ENCODE measurements around the gene IGSF3.

IGSF3 gene

DNA sequence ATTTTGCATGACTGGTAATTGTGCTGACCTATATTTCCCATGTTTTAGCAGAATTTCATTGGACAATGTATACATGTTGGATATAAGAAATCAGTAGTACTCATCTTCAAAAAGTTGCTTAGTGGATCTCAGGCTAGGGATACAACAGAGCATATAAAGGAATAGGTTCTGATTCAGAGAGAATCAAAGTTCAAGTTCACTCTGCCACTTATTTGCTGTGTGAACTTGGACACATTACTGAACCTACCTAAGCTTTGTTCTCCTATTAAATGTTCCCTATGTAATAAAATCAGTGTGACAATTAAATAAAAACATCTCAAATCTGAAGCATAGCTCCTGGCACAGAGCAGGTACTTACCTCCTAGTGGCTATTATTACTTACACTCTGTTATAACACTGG, 106.0 kb downstream of the IGSF3 start:
- TF ChIP-seq, protein P1, sequence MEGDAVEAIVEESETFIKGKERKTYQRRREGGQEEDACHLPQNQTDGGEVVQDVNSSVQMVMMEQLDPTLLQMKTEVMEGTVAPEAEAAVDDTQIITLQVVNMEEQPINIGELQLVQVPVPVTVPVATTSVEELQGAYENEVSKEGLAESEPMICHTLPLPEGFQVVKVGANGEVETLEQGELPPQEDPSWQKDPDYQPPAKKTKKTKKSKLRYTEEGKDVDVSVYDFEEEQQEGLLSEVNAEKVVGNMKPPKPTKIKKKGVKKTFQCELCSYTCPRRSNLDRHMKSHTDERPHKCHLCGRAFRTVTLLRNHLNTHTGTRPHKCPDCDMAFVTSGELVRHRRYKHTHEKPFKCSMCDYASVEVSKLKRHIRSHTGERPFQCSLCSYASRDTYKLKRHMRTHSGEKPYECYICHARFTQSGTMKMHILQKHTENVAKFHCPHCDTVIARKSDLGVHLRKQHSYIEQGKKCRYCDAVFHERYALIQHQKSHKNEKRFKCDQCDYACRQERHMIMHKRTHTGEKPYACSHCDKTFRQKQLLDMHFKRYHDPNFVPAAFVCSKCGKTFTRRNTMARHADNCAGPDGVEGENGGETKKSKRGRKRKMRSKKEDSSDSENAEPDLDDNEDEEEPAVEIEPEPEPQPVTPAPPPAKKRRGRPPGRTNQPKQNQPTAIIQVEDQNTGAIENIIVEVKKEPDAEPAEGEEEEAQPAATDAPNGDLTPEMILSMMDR (IDR thresholded peaks at IDR 0.05; ENCODE audit: low read depth, low read length, missing control alignments): no peak
- DNase-seq: no peak
- no peaks in the 10 kb centered on the region for H3K27me3 ChIP-seq (replicated peaks)
- H3K36me3 ChIP-seq (replicated peaks): no peaks in the 10 kb centered on the region
- H3K4me3 ChIP-seq (ENCODE audit: low read depth, low read length): no peak overlapping the region
- in situ Hi-C loops (cut with HindIII; ENCODE audit: low pct_ligation_motif_present, low sequenced_read_pairs): no loop called here
- no peak overlapping the region for H3K27ac ChIP-seq

- H3K27me3 ChIP-seq (replicated peaks): no peaks in the 10 kb centered on the region
- H3K4me3 ChIP-seq (ENCODE audit: low read depth, low read length): no peak overlapping the region
- in situ Hi-C loops (cut with HindIII; ENCODE audit: low pct_ligation_motif_present, low sequenced_read_pairs): no loop called here
- no peak for DNase-seq
- TF ChIP-seq, protein P1 (IDR thresholded peaks at IDR 0.05; ENCODE audit: low read depth, low read length, missing control alignments): no peak
- H3K27ac ChIP-seq: no peak overlapping the region
- no peaks in the 10 kb centered on the region for H3K36me3 ChIP-seq (replicated peaks)
Measured at GRCh38 chr1:116560704-116561490, 106.6 kb downstream of the IGSF3 start.

GRCh38 chr1:116559304-116559761, 108.2 kb downstream of the IGSF3 start:
- no peaks in the 10 kb centered on the region for H3K27me3 ChIP-seq (replicated peaks)
- in situ Hi-C loops (cut with HindIII; ENCODE audit: low pct_ligation_motif_present, low sequenced_read_pairs): no loop called here
- H3K4me3 ChIP-seq (ENCODE audit: low read depth, low read length): no peak overlapping the region
- TF ChIP-seq, protein P1 (IDR thresholded peaks at IDR 0.05; ENCODE audit: low read depth, low read length, missing control alignments): no peak
- no peaks in the 10 kb centered on the region for H3K36me3 ChIP-seq (replicated peaks)
- DNase-seq: no peak
- H3K27ac ChIP-seq: no peak overlapping the region

GRCh38 chr1:116558571-116558970, 109.0 kb downstream of the IGSF3 start:
- H3K36me3 ChIP-seq (replicated peaks): no peaks in the 10 kb centered on the region
- TF ChIP-seq, protein P1 (IDR thresholded peaks at IDR 0.05; ENCODE audit: low read depth, low read length, missing control alignments): no peak
- no peak for DNase-seq
- in situ Hi-C loops (cut with HindIII; ENCODE audit: low pct_ligation_motif_present, low sequenced_read_pairs): no loop called here
- H3K4me3 ChIP-seq (ENCODE audit: low read depth, low read length): no peak overlapping the region
- no peaks in the 10 kb centered on the region for H3K27me3 ChIP-seq (replicated peaks)
- no peak overlapping the region for H3K27ac ChIP-seq

- no peak for DNase-seq
- Histone ChIP-seq H3K27me3 (replicated peaks) (no peaks in the 10 kb centered on the region), H3K4me3 (ENCODE audit: low read depth, low read length) (no peak overlapping the region), H3K27ac (no peak overlapping the region), H3K36me3 (replicated peaks) (no peaks in the 10 kb centered on the region)
- TF ChIP-seq, protein P1 (IDR thresholded peaks at IDR 0.05; ENCODE audit: low read depth, low read length, missing control alignments): no peak
- in situ Hi-C loops (cut with HindIII; ENCODE audit: low pct_ligation_motif_present, low sequenced_read_pairs): no loop called here
Measured at GRCh38 chr1:116558140-116558549, 109.4 kb downstream of the IGSF3 start.

All from brain microvascular endothelial cell (primary cell).